Glutamatergic neuron (in vitro differentiated cells): ENCODE data around the gene NT5C1B. TPM values are rescaled to one million over a fixed set of nuclear protein-coding genes. Genes with fewer than 3 reads are reported as not detected.

Source experiments
- DNase-seq: peaks from one replicate; pipeline ENCODE4 v3.0.0; 2022
- H3K27ac Mint-ChIP-seq: one replicate; pipeline ENCODE4 v1.8.0; 2020; ENCODE audit warnings: mild to moderate bottlenecking, mixed read lengths, inconsistent platforms; ENCODE audit not compliant: unreplicated experiment
- H3K27me3 Mint-ChIP-seq: one replicate; pipeline ENCODE4 v1.8.0; 2020; ENCODE audit warnings: mild to moderate bottlenecking, moderate library complexity, mixed read lengths, inconsistent platforms; ENCODE audit not compliant: unreplicated experiment
- H3K36me3 Mint-ChIP-seq: one replicate; pipeline ENCODE4 v1.8.0; 2020; ENCODE audit warnings: mild to moderate bottlenecking, mixed read lengths, inconsistent platforms; ENCODE audit not compliant: unreplicated experiment
- H3K4me1 Mint-ChIP-seq: one replicate; pipeline ENCODE4 v1.8.0; 2020; ENCODE audit warnings: mild to moderate bottlenecking, low read depth, mixed read lengths, inconsistent platforms; ENCODE audit not compliant: unreplicated experiment
- H3K4me3 Mint-ChIP-seq: one replicate; pipeline ENCODE4 v1.8.0; 2020; ENCODE audit warnings: mild to moderate bottlenecking, mixed read lengths, inconsistent platforms; ENCODE audit not compliant: unreplicated experiment
- H3K9me3 Mint-ChIP-seq: one replicate; pipeline ENCODE4 v1.8.0; 2020; ENCODE audit warnings: mild to moderate bottlenecking, moderate library complexity, mixed read lengths, inconsistent platforms; ENCODE audit not compliant: unreplicated experiment
- total RNA-seq: library from RNA; stranded (reverse); fragmentation: NEBNext Ultra II Directional; extraction: Animal tissue kit (Norgen Biotek cat#: 25700); gene quantifications from one replicate; pipeline ENCODE4 v1.2.1, GENCODE V29; 2021; ENCODE audit not compliant: unreplicated experiment
- TF ChIP-seq, protein P1 (sequence below): fragments of 200-600 bp; sonication (generic); IDR thresholded peaks from one replicate; pipeline ENCODE4 v1.5.0; 2021; ENCODE audit not compliant: partially characterized antibody, unreplicated experiment

The NT5C1B gene
- total RNA-seq, 1 donor from 2014 or later, result not detected

DNA sequence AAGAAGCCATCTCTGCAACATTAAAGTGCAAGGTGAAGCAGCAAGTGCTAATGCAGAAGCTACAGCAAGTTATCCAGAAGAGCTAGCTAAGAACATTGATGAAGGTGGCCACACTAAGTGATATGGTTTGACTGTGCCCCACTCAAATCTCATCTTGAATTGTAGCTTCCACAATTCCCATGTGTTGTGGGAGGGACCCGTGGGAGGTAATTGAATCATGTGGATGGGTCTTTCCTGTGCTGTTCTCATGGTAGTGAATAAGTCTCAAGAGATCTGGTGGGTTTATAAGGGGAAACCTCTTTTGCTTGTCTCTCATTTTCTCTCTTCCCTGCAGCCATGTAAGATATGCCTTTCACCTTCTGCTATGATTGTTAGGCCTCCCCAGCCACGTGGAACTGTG, 40.3 kb downstream of the NT5C1B start:
- H3K27ac Mint-ChIP-seq, result no peak overlapping the region
- H3K4me3 Mint-ChIP-seq, result no peak overlapping the region
- DNase-seq, result no peak
- H3K27me3 Mint-ChIP-seq, result peaks cover 2% of the 10 kb centered on the region
- no peaks in the 10 kb centered on the region for H3K36me3 Mint-ChIP-seq
- TF ChIP-seq, protein P1, sequence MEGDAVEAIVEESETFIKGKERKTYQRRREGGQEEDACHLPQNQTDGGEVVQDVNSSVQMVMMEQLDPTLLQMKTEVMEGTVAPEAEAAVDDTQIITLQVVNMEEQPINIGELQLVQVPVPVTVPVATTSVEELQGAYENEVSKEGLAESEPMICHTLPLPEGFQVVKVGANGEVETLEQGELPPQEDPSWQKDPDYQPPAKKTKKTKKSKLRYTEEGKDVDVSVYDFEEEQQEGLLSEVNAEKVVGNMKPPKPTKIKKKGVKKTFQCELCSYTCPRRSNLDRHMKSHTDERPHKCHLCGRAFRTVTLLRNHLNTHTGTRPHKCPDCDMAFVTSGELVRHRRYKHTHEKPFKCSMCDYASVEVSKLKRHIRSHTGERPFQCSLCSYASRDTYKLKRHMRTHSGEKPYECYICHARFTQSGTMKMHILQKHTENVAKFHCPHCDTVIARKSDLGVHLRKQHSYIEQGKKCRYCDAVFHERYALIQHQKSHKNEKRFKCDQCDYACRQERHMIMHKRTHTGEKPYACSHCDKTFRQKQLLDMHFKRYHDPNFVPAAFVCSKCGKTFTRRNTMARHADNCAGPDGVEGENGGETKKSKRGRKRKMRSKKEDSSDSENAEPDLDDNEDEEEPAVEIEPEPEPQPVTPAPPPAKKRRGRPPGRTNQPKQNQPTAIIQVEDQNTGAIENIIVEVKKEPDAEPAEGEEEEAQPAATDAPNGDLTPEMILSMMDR, result no peak
- no peaks in the 10 kb centered on the region for H3K4me1 Mint-ChIP-seq
- H3K9me3 Mint-ChIP-seq, result no peaks in the 10 kb centered on the region

- no peak for DNase-seq
- Mint-ChIP-seq H3K4me1 (no peaks in the 10 kb centered on the region), H3K27ac (no peak overlapping the region), H3K4me3 (no peak overlapping the region), H3K9me3 (no peaks in the 10 kb centered on the region), H3K27me3 (peaks cover 2% of the 10 kb centered on the region), H3K36me3 (no peaks in the 10 kb centered on the region)
- TF ChIP-seq, protein P1, result no peak
These were observed 40.7 kb downstream of the NT5C1B start for GRCh38 chr2:18548621-18549020.

GRCh38 chr2:18546567-18546966, 42.8 kb downstream of the NT5C1B start:
- Mint-ChIP-seq H3K27ac (no peak overlapping the region), H3K4me1 (no peaks in the 10 kb centered on the region), H3K27me3 (peaks cover 2% of the 10 kb centered on the region), H3K9me3 (no peaks in the 10 kb centered on the region), H3K36me3 (no peaks in the 10 kb centered on the region), H3K4me3 (no peak overlapping the region)
- no peak for DNase-seq
- TF ChIP-seq, protein P1, result no peak

GRCh38 chr2:18545384-18545783, 44.0 kb downstream of the NT5C1B start:
- TF ChIP-seq, protein P1, result no peak
- Mint-ChIP-seq H3K4me1 (no peaks in the 10 kb centered on the region), H3K27me3 (peaks cover 2% of the 10 kb centered on the region), H3K9me3 (no peaks in the 10 kb centered on the region), H3K27ac (no peak overlapping the region), H3K36me3 (no peaks in the 10 kb centered on the region), H3K4me3 (no peak overlapping the region)
- no peak for DNase-seq

DNA sequence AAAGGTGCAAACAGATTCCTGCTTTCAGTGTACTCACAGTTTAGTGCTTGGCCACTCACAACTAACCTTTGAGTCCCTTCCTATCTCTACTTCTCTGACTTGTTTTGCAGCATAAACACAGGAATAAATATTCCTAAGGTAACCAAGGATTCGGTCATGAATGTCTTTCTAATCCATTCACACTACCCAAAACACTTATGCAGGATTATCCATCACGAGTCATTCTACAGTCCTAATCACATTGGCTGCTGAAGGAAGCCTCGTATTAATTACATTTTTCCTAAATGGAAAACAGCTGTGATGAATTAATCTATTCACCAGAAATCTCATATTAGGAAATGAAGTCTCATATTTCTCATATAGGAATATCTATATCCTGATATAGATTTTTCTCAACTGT, 45.2 kb downstream of the NT5C1B start:
- DNase-seq, result no peak

More for the DNA sequence above, 45.2 kb downstream of the NT5C1B start:
- H3K4me3 Mint-ChIP-seq, result no peak overlapping the region
- H3K27ac Mint-ChIP-seq, result no peak overlapping the region
- TF ChIP-seq, protein P1, result no peak
- H3K27me3 Mint-ChIP-seq, result no peaks in the 10 kb centered on the region
- no peaks in the 10 kb centered on the region for H3K9me3 Mint-ChIP-seq
- H3K4me1 Mint-ChIP-seq, result no peaks in the 10 kb centered on the region
- H3K36me3 Mint-ChIP-seq, result no peaks in the 10 kb centered on the region
